KMS-11 (cell line): ENCODE measurements around the gene ZNF616.

Source experiments
- H2AFZ ChIP-seq: fragments of 200-600 bp; sonication (generic); 2 replicates; pipeline ENCODE4 v1.6.1; 2016; ENCODE audit warnings: antibody characterized with exemption, mixed run types, low read depth
- H3K27ac ChIP-seq: fragments of 200-600 bp; sonication (generic); 2 replicates; pipeline ENCODE4 v1.6.1; 2016; ENCODE audit warnings: mild to moderate bottlenecking, mixed run types
- H3K27me3 ChIP-seq: fragments of 200-600 bp; sonication (generic); 2 replicates; pipeline ENCODE4 v1.6.1; 2017; ENCODE audit warnings: mild to moderate bottlenecking, low read depth, mixed run types, moderate library complexity; ENCODE audit not compliant: insufficient read depth
- H3K36me3 ChIP-seq: fragments of 200-600 bp; sonication (generic); 2 replicates; pipeline ENCODE4 v1.6.1; 2017; ENCODE audit warnings: mild to moderate bottlenecking, mixed run types; ENCODE audit not compliant: insufficient read depth
- H3K4me1 ChIP-seq: fragments of 200-600 bp; sonication (generic); 2 replicates; pipeline ENCODE4 v1.6.1; 2016; ENCODE audit warnings: mild to moderate bottlenecking, low read depth, mixed run types; ENCODE audit not compliant: poor library complexity, severe bottlenecking
- H3K4me2 ChIP-seq: fragments of 200-600 bp; sonication (generic); 2 replicates; pipeline ENCODE4 v1.7.0; 2016; ENCODE audit warnings: mild to moderate bottlenecking, mixed run types
- H3K4me3 ChIP-seq: fragments of 200-600 bp; sonication (generic); IDR thresholded peaks from 2 replicates; pipeline ENCODE4 v1.6.1; 2017; ENCODE audit warnings: low read depth, low read length, mixed read lengths; ENCODE audit not compliant: insufficient read depth
- H3K79me2 ChIP-seq: fragments of 200-600 bp; sonication (generic); 2 replicates; pipeline ENCODE4 v1.6.1; 2016; ENCODE audit warnings: low read depth, mixed run types; ENCODE audit not compliant: insufficient read depth
- H3K9ac ChIP-seq: fragments of 200-600 bp; sonication (generic); 2 replicates; pipeline ENCODE4 v1.6.1; 2016; ENCODE audit warnings: mild to moderate bottlenecking, mixed run types
- H4K20me1 ChIP-seq: fragments of 200-600 bp; sonication (generic); 2 replicates; pipeline ENCODE4 v1.6.1; 2016; ENCODE audit warnings: mild to moderate bottlenecking, mixed run types; ENCODE audit not compliant: insufficient read depth
- CTCF ChIP-seq: fragments of 200-600 bp; sonication (generic); conservative IDR thresholded peaks from 2 replicates; pipeline ENCODE4 v1.6.1; 2017; ENCODE audit warnings: low read depth, mild to moderate bottlenecking, antibody characterized with exemption, low read length, moderate library complexity, mixed read lengths

ZNF616 gene

DNA sequence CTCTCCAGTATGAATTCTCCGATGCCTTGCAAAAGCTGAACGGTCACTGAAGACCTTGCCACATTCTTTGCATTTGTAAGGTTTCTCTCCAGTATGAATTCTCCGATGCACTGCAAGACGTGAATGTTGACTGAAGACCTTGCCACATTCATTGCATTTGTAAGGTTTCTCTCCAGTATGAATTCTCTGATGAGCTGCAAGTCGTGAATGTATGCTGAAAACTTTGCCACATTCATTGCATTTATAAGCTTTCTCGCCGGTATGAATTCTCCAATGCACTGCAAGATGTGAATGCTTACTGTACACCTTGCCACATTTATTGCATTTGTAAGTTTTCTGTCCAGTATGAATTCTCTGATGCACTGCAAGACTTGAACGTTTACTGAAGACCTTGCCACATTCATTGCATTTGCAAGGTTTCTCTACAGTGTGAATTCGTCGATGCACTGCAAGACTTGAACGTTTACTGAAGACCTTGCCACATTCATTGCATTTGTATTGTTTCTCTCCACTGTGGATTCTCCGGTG is 24.1 kb downstream of the ZNF616 start:
- no peaks in the 10 kb centered on the region for H3K27me3 ChIP-seq
- no peak overlapping the region for H2AFZ ChIP-seq
- no peak overlapping the region for H3K4me2 ChIP-seq
- no peaks in the 10 kb centered on the region for H3K79me2 ChIP-seq
- TF ChIP-seq CTCF, result no peak
- H3K9ac ChIP-seq, result no peak overlapping the region
- H3K4me1 ChIP-seq, result no peaks in the 10 kb centered on the region
- no peaks in the 10 kb centered on the region for H4K20me1 ChIP-seq
- no peak overlapping the region for H3K4me3 ChIP-seq
- peaks cover 2% of the 10 kb centered on the region for H3K36me3 ChIP-seq
- no peak overlapping the region for H3K27ac ChIP-seq

- TF ChIP-seq CTCF, result no peak
- Histone ChIP-seq H3K27me3 (no peaks in the 10 kb centered on the region), H3K27ac (no peak overlapping the region), H2AFZ (no peak overlapping the region), H3K4me1 (no peaks in the 10 kb centered on the region), H3K36me3 (peaks cover 2% of the 10 kb centered on the region), H3K4me3 (no peak overlapping the region), H3K9ac (no peak overlapping the region), H4K20me1 (no peaks in the 10 kb centered on the region), H3K79me2 (no peaks in the 10 kb centered on the region), H3K4me2 (no peak overlapping the region)
Measured at GRCh38 chr19:52114691-52115090, 25.0 kb downstream of the ZNF616 start.

- Histone ChIP-seq H2AFZ (no peak overlapping the region), H3K36me3 (peaks cover 2% of the 10 kb centered on the region; the same call in 1 of the 2 replicates), H3K9ac (no peak overlapping the region), H3K27ac (no peak overlapping the region), H4K20me1 (no peaks in the 10 kb centered on the region), H3K27me3 (no peaks in the 10 kb centered on the region), H3K4me2 (no peak overlapping the region), H3K4me3 (no peak overlapping the region), H3K79me2 (no peaks in the 10 kb centered on the region), H3K4me1 (no peaks in the 10 kb centered on the region)
- no peak for TF ChIP-seq CTCF
Measured at GRCh38 chr19:52112624-52113023, 27.1 kb downstream of the ZNF616 start.

DNA sequence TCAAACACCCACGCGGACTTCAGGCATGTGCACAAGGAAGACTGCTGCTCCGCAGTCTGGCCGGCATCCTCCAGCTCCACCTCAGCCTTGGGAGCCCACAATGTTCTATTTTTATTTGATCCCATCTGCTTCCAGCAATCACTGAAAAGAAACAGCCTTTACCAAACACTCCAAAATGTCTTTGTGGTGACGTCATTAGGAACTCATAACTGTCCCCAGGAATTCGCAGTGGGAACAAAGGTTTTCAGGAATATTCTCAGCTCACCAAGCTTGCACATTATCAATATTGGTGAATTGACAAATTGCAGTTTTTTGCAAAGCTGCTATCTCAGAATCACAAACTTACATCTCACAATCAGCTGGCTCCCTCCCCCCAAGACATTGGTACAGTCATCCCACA is 29.0 kb downstream of the ZNF616 start:
- H3K27ac ChIP-seq, result no peak overlapping the region
- no peaks in the 10 kb centered on the region for H3K27me3 ChIP-seq
- no peaks in the 10 kb centered on the region for H3K4me1 ChIP-seq
- no peak for TF ChIP-seq CTCF
- H4K20me1 ChIP-seq, result no peaks in the 10 kb centered on the region
- no peaks in the 10 kb centered on the region for H3K79me2 ChIP-seq
- no peak overlapping the region for H3K9ac ChIP-seq
- no peaks in the 10 kb centered on the region for H3K36me3 ChIP-seq
- no peak overlapping the region for H3K4me3 ChIP-seq
- no peak overlapping the region for H2AFZ ChIP-seq
- H3K4me2 ChIP-seq, result no peak overlapping the region
